Left forelimb (tissue), 1 donor: ENCODE measurements around the gene ADORA2A.

ENCODE experiments used
- DNase-seq: peaks from one replicate; pipeline ENCODE4 v3.0.0-alpha.2; 2018; ENCODE audit warnings: low spot score

ADORA2A gene

DNA sequence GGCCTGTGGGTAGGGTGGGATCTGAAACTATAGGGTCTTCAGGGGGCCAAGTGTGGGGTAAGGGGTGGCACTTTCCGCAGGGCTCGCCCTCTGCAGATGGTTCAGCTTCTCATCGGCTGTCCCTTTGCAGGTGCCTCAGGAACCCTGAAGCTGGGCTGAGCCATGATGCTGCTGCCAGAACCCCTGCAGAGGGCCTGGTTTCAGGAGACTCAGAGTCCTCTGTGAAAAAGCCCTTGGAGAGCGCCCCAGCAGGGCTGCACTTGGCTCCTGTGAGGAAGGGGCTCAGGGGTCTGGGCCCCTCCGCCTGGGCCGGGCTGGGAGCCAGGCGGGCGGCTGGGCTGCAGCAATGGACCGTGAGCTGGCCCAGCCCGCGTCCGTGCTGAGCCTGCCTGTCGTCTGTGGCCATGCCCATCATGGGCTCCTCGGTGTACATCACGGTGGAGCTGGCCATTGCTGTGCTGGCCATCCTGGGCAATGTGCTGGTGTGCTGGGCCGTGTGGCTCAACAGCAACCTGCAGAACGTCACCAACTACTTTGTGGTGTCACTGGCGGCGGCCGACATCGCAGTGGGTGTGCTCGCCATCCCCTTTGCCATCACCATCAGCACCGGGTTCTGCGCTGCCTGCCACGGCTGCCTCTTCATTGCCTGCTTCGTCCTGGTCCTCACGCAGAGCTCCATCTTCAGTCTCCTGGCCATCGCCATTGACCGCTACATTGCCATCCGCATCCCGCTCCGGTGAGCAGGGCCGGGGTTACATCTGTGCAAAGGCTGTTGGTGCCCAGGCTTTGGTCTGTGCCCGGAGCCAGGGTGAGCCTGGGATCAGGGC lies 5.8 kb downstream of the ADORA2A start:
- no peak for DNase-seq

- no peak for DNase-seq
Observed at GRCh38 chr22:24433828-24434470, 6.5 kb downstream of the ADORA2A start.

DNA sequence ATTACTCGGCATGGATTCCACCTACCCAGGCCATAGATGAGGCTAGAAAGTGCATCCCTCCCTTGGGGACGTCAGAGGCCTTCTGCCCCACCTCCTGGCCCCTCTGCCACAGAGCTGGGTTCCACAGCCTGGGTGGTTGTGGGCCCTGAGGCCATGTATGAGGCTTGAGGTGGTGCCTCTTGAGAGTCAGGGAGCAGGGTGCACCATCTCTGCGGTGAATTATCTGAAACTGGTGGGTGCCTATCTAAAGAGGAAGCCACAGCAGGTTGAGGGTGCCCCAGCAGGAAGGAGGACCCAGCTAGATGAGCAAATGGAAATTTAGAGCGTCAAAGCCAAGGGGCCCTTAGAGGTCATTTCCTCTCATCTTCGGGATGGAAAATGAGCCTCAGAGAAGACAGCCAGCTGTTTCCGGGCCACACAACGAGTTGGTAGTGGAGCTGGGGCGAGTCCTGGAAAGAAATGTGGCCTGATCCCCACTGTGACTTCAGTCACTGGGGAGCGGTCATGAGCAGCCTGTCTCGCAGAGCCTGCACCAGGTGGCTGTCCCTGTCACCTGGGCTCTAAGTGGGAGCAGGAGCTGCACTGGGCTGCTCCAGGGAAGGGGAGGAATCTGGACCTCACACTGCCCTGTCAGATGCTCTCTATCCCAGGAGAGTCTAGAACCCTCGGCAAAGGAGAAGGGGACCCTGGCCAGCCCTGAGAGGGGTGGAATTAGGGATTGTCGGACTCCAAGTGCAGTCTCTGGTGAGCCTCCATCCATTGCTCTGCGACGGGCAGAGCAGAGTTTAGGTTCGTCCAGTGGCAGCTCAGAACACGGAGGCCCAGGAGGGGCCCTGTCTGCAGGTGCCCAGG lies 7.3 kb downstream of the ADORA2A start:
- peak; percentile 80 for DNase-seq

DNA sequence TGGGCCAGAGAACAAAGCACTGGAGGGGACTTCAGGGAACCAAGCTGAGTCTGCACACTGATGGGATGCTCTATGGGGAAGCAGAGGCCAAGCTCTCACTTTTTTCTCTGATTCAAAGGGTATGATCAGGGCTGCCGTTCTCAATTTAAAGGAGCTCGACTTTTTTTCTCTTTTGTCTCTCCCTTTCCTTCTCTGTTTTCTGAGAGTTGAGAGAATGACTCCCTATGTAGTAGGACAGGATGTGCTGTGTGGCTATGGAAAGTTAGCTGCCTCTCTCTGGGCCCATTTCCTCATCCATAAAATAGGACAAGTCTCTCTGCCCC lies 7.9 kb downstream of the ADORA2A start:
- DNase-seq: no peak

DNA sequence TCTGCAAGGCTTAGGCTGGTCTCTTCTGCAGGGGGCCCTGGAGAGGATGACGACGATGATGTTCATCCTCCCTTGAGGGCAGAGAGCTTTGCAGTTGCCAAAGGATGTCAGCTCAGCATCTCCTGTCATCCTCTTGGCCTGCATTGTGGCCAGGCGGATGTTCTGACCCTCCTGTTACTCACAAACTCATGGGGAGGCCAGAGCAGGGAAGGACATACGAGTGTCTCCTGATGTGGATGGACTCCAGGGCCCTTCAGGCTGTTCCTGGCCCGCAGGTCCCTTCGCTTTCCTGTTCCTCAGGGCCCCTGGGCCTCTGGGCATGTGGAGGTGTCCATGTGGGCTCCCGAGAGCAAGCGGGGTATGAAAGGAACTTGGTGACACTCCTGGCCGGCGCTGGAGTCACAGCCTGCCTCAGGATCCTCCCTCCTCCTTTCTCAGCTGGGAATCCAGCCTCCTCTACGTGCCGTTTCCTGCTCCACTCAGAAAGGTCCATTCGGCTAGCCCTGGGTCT lies 8.5 kb downstream of the ADORA2A start:
- no peak for DNase-seq

DNA sequence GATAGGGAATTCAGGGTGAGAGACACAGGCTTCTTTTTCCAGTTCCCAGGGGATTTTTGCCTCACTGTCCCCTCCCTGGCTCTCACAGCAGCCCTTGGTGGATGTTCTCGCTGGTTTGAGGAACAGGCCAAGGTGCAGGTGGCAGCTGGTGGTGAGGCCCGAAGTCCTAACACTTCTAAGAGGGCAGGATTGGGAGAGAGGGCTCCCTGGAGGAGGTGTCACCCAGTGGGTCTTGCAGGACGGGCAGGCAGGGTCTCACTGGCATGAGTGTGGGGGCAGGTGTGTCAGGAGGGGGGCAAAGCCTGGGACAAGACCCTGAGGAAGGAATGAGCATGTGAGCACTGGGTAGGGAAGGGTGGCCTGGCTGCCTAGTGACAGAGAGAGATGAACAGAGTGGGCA lies 9.2 kb downstream of the ADORA2A start:
- no peak for DNase-seq

DNA sequence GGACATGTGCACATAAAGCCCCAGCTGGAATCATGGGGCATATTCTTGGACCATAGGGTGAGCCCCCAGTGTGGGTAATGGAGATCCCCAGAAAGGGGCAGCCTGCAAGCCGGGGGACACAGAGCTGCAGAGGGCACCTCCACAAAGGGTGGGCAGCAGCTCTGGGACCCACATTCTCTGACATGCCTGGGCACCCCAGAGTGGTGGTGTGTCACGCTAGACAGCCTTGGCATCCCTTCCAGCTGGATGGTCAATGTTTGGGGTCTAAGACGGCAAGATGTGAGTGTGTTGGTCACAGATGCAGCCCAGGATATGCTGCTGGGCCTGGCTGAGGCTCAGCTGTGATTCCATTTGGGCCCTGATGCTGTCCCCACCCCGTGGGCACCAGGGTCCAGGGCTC lies 9.7 kb downstream of the ADORA2A start:
- DNase-seq: no peak

DNA sequence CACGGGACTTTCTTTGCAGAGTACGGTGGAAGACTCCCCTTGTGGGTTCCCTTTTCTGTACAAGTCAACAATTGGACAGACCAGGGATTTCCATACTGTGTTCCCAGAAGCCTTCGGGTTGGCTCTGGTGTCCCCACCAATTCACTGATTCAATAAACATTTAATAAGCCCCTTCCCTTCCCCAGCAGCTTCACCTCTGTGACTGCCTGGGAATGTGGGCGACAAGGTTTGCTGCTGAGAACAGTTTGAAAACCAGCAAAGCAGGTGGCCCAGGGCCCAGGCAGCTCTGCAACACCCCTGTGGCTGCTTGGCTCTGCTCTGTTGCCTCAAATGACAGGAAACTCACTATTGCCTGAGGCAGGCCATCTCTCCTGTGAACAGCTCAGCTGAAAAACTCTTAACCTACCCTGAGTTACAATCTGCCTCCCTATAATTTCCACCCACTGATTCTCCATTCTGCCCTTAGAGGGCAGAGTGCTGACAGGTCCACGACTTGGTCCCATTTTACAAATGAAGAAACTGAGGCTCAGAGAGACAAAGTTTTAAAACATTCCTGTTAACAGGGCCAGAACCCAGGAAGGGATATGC lies 10.4 kb downstream of the ADORA2A start:
- no peak for DNase-seq

- DNase-seq: no peak
Observed at GRCh38 chr22:24440270-24440717, 12.9 kb downstream of the ADORA2A start.

- no peak for DNase-seq
Observed at GRCh38 chr22:24440718-24441405, 13.5 kb downstream of the ADORA2A start.

DNA sequence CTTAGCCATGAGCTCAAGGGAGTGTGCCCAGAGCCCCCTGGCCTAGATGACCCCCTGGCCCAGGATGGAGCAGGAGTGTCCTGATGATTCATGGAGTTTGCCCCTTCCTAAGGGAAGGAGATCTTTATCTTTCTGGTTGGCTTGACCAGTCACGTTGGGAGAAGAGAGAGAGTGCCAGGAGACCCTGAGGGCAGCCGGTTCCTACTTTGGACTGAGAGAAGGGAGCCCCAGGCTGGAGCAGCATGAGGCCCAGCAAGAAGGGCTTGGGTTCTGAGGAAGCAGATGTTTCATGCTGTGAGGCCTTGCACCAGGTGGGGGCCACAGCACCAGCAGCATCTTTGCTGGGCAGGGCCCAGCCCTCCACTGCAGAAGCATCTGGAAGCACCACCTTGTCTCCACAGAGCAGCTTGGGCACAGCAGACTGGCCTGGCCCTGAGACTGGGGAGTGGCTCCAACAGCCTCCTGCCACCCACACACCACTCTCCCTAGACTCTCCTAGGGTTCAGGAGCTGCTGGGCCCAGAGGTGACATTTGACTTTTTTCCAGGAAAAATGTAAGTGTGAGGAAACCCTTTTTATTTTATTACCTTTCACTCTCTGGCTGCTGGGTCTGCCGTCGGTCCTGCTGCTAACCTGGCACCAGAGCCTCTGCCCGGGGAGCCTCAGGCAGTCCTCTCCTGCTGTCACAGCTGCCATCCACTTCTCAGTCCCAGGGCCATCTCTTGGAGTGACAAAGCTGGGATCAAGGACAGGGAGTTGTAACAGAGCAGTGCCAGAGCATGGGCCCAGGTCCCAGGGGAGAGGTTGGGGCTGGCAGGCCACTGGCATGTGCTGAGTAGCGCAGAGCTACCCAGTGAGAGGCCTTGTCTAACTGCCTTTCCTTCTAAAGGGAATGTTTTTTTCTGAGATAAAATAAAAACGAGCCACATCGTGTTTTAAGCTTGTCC lies 14.3 kb downstream of the ADORA2A start:
- DNase-seq: no peak

- DNase-seq: no peak
Observed at GRCh38 chr22:24442352-24442744, 14.9 kb downstream of the ADORA2A start.

- DNase-seq: no peak
Observed at GRCh38 chr22:24443668-24444067, 16.3 kb downstream of the ADORA2A start.

GRCh38 chr22:24444251-24444650 lies 16.9 kb downstream of the ADORA2A start:
- no peak for DNase-seq

DNA sequence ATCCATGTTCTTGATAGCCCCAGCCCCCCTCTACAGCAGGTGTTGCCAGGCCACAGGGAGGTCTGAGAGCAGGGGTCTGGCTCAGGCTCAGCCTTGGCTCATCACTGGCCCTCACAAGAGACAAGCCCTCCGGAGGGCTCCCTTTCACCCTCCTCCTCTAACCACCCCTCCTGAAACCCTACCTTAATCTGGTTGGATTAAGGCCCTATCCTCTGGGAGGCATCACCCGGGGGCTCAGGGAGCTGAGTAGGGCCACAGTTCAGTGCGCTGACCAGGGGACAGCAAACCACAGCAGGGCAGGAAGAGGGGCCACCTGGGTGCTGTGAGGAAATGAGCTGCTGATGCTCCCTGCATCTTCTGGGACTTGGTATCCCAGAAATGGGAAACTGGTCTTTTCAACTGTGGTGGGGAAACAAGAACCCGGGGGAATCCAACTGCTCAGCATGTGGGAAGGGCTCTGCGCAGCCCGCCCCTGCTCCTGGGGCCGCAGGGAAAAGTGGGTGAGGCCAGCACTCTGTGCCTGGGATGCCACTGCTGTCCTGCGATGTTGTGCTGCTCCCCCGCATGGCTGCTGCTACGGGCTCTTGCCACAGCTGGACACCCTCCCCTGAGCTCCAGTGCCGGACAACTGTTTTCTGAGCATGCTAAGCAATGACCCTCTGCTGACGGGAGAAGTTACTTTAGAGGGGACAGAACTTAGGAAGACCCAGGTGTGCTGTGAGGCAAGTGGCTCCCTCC lies 17.5 kb downstream of the ADORA2A start:
- no peak for DNase-seq

DNA sequence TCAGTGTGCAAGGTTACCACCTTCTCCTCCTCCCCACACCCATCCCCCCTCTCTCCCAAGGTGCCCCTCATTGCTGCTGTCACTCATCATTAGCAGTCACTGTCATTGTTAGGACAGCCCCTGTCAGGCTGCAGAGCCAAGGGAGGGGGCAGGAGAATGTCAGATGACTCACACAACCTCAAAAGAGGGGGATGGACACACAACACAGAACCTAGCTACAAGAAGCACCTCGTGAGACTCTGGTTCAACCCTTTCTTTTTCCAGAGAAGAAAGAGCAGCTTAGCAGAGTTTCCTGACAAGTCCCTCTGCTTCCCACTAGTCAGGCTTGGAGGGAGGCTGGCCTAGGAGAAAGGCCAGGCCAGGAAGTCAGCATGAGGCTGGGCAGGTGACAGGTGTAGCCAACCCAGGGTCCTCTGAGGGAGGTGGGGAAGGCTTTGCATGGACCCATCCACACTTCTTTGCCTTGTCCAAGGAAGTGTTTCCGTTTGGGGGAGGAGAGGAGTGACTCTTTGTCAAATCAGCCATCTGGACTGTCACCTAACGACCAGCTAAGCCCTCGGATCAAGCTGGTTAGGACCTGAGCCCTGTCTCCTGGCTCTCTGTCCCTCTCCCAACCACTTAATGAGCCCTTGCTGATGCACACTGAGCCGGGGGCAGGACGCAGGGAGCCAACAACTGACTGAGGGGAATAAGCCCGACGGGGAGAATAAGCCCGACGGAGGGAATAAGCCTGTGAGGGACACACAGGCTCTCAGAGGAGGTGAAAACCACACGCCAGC lies 18.3 kb downstream of the ADORA2A start:
- no peak for DNase-seq

- DNase-seq: no peak
Observed at GRCh38 chr22:24446260-24446611, 18.8 kb downstream of the ADORA2A start.

DNA sequence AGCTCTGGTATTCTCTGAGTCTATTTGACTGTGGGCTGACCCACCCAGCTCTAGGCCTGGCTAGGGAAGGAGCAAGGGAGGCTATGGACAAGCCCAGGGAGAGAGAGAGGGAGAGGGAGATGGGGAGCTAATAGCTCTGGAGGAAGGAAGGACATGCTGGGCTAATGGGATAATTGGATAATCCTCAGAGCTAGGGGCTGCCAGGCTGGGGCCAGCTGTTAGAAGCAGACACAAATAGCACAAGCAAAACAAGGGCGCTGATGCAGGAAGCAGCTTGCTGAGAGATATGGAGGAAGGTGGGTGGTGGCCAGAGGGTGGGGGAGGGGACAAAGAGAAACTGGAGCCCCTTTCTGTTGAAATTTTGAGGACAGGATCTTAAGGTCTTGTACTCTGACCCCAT lies 23.2 kb downstream of the ADORA2A start:
- no peak for DNase-seq

GRCh38 chr22:24451162-24451561 lies 23.8 kb downstream of the ADORA2A start:
- no peak for DNase-seq
